Thymus (tissue), 11 donors: ENCODE data around the gene RNF213. TPM values are rescaled to one million over a fixed set of nuclear protein-coding genes. Genes with fewer than 3 reads are reported as not detected.

Experiments
- DNase-seq, 9 donors: peaks; one replicate each; pipeline ENCODE4 v3.0.0-alpha.2; 2013; ENCODE audit warnings: low spot score in 9 of 9, low read depth in 6 of 9, missing footprints in 1 of 9
- H3K27ac ChIP-seq, 2 donors: one replicate each; pipeline ENCODE4 v1.5.1; 2013; ENCODE audit warnings: control low read depth in 1 of 2, low read depth in 1 of 2, low read length in 1 of 2, mild to moderate bottlenecking in 1 of 2, moderate library complexity in 1 of 2
- H3K27me3 ChIP-seq, 2 donors: one replicate each; pipeline ENCODE4 v1.5.1; 2013; ENCODE audit warnings: low read length in 1 of 2; ENCODE audit not compliant: control insufficient read depth in 2 of 2, insufficient read depth in 1 of 2
- H3K36me3 ChIP-seq, 2 donors: one replicate each; pipeline ENCODE4 v1.5.1; 2013; ENCODE audit warnings: low read length in 1 of 2, mild to moderate bottlenecking in 1 of 2, moderate library complexity in 1 of 2; ENCODE audit not compliant: control insufficient read depth in 2 of 2, insufficient read depth in 2 of 2
- H3K4me1 ChIP-seq, 2 donors: one replicate each; pipeline ENCODE4 v1.5.1; 2013; ENCODE audit warnings: low read length in 2 of 2; ENCODE audit not compliant: control insufficient read depth in 2 of 2, insufficient read depth in 2 of 2
- H3K4me3 ChIP-seq, 2 donors: one replicate each; pipeline ENCODE4 v1.5.1; 2013; ENCODE audit warnings: low read length in 2 of 2, control low read depth in 1 of 2, mild to moderate bottlenecking in 1 of 2
- H3K9me3 ChIP-seq, 2 donors: one replicate each; pipeline ENCODE4 v1.5.1; 2013; ENCODE audit warnings: low read length in 1 of 2, mild to moderate bottlenecking in 1 of 2; ENCODE audit not compliant: control insufficient read depth in 2 of 2, insufficient read depth in 1 of 2
- WGBS: extraction: QIAGEN DNeasy Blood & Tissue Kit; methylation state at CpG from one replicate; pipeline ENCODE4 v1.1.7; 2013; 5-methylcytosine and 5-hydroxymethylcytosine counted together
- polyA plus RNA-seq: library from polyadenylated mRNA; stranded (reverse); fragments of 200-250 nt; gene quantifications from one replicate; pipeline ENCODE4 v1.2.3, GENCODE V29; 2013
- total RNA-seq: library from RNA; stranded (reverse); fragments of 120-200 nt; gene quantifications from one replicate; pipeline ENCODE4 v1.2.4, GENCODE V29; 2013
- donor health status: healthy.

RNF213 gene
- total and polyA plus RNA-seq, 2 donors = 76.4 to 114 TPM

GRCh38 chr17:80431246-80432195 is 170.9 kb downstream of the RNF213 start:
- H3K9me3 ChIP-seq = no peaks in the 10 kb centered on the region
- DNase-seq = no peak
- no peak overlapping the region for H3K4me3 ChIP-seq
- no peaks in the 10 kb centered on the region for H3K36me3 ChIP-seq
- no peaks in the 10 kb centered on the region for H3K27me3 ChIP-seq
- 94% methylated on average over 29 of the region's 29 CpGs for WGBS
- peaks cover 2 to 3% of the 10 kb centered on the region in 2 donors for H3K4me1 ChIP-seq
- no peak overlapping the region for H3K27ac ChIP-seq

DNA sequence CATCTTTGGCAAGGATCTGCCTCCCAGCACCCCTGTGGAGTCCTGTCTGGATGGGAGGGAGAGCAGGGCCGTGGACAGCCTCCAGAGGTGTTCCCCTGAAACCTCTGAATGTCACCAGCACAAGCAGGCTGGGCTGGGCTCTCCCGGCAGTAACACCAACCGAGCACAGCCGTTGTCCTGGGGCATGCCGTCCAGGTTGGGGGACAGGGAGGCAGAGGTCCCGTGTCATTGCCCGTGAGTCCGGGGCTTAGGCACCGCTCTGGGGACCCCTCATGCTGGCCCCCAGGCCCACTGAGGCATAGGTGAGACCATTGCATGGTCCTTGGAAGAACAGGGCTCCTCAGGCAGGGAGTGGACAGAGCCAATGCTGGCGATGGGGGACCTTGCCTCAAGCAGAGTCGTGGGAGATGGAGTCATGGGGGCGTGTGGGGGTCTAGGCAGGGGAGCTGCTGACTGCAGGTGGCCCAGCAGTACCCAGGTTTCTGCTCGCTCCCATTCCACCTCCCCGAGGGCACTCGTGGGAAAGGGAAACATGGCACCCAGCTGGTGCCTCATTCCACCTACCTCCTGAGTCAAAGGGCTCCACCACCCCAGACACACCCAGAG is 171.8 kb downstream of the RNF213 start:
- no peaks in the 10 kb centered on the region for H3K9me3 ChIP-seq
- WGBS = 91% methylated on average over 15 of the region's 15 CpGs
- no peak for DNase-seq
- H3K27me3 ChIP-seq = no peaks in the 10 kb centered on the region
- H3K4me1 ChIP-seq = peaks cover 0 to 3% of the 10 kb centered on the region in 2 donors
- H3K4me3 ChIP-seq = no peak overlapping the region
- no peak overlapping the region for H3K27ac ChIP-seq
- H3K36me3 ChIP-seq = no peaks in the 10 kb centered on the region

- H3K9me3 ChIP-seq = no peaks in the 10 kb centered on the region
- WGBS = 99% methylated on average over 6 of the region's 6 CpGs
- no peaks in the 10 kb centered on the region for H3K27me3 ChIP-seq
- no peak overlapping the region for H3K4me3 ChIP-seq
- no peaks in the 10 kb centered on the region for H3K36me3 ChIP-seq
- DNase-seq = no peak
- no peak overlapping the region for H3K27ac ChIP-seq
- H3K4me1 ChIP-seq = peaks cover 0 to 3% of the 10 kb centered on the region in 2 donors
Measured at GRCh38 chr17:80432961-80433550, 172.4 kb downstream of the RNF213 start.

GRCh38 chr17:80433916-80434666 is 173.4 kb downstream of the RNF213 start:
- H3K9me3 ChIP-seq = no peaks in the 10 kb centered on the region
- 86% methylated on average over 12 of the region's 12 CpGs for WGBS
- H3K4me3 ChIP-seq = no peak overlapping the region
- peaks cover 0 to 3% of the 10 kb centered on the region in 2 donors for H3K4me1 ChIP-seq
- no peak overlapping the region for H3K27ac ChIP-seq
- H3K36me3 ChIP-seq = no peaks in the 10 kb centered on the region
- no peaks in the 10 kb centered on the region for H3K27me3 ChIP-seq
- DNase-seq = no peak

DNA sequence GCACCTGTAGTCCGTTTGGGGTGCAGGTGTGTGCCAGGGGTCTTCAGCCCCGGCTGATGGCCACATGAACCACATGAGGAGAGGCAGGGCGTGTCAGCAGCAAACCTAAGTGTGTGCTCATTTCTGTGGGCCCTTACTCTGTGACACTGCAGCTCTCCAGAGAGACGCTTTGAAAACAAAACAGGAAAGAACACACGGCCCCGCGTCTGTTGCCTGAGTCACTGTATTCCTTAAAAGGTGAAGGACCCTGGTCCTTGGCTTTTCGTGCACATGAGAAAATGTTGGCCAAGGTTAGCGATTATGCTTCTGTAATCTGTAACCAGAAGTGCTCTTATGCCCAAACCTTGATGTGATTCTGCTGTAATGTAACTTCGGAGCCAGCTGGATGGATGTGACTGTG is 176.9 kb downstream of the RNF213 start:
- Histone ChIP-seq H3K27me3 (peaks cover 0 to 15% of the 10 kb centered on the region in 2 donors), H3K4me3 (no peak overlapping the region), H3K27ac (no peak overlapping the region), H3K9me3 (no peaks in the 10 kb centered on the region), H3K36me3 (no peaks in the 10 kb centered on the region), H3K4me1 (no peaks in the 10 kb centered on the region)
- WGBS = 91% methylated on average over 10 of the region's 10 CpGs
- DNase-seq = no peak

DNA sequence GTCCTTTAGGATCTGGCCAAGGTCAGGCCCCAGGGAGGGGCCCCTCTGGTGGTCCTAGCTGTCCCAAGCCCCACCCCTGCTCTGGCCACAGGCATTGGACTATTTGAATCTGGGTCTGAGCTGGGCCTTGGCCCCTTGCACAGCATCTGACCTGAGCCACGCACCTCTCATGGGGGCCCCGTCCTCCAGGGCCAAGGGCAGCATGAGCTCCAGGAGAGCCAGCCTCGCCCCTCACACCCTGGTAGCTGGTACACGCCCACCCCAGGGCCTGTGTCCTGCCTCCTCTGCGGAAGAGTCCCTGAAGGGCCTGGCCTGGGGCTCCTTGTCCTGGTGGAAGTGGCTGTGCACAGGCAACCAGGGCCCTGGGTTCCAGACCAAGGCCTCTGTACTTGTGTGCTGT is 178.2 kb downstream of the RNF213 start:
- DNase-seq = no peak
- Histone ChIP-seq H3K36me3 (no peaks in the 10 kb centered on the region), H3K27me3 (peaks cover 0 to 25% of the 10 kb centered on the region in 2 donors), H3K9me3 (no peaks in the 10 kb centered on the region), H3K4me3 (no peak overlapping the region), H3K4me1 (no peaks in the 10 kb centered on the region), H3K27ac (no peak overlapping the region)
- WGBS = 96% methylated on average over 5 of the region's 5 CpGs

DNA sequence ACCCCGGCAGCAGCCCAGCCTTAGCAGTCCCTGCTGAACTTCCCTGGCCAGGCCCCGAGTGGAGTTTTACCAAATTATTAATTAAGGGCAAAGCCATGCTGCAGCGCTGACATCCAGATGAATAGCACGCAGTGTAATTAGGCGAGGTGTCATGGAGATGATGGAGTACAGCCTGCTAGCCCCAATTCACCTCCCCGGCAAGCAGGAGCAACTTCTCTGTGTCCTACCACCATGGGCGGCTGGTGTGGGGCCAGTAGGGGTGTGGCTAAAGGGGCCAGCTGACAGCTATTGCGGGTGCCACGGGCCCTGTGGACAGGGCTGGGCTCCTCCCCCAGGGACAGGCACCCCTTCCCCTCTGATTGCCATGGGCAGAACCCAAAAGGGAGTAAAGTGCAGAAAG is 178.8 kb downstream of the RNF213 start:
- no peak for DNase-seq
- H3K36me3 ChIP-seq = no peaks in the 10 kb centered on the region
- H3K27me3 ChIP-seq = peaks cover 0 to 32% of the 10 kb centered on the region in 2 donors
- H3K4me3 ChIP-seq = no peak overlapping the region
- no peaks in the 10 kb centered on the region for H3K4me1 ChIP-seq
- H3K9me3 ChIP-seq = no peaks in the 10 kb centered on the region
- H3K27ac ChIP-seq = no peak overlapping the region
- WGBS = 92% methylated on average over 9 of the region's 9 CpGs

DNA sequence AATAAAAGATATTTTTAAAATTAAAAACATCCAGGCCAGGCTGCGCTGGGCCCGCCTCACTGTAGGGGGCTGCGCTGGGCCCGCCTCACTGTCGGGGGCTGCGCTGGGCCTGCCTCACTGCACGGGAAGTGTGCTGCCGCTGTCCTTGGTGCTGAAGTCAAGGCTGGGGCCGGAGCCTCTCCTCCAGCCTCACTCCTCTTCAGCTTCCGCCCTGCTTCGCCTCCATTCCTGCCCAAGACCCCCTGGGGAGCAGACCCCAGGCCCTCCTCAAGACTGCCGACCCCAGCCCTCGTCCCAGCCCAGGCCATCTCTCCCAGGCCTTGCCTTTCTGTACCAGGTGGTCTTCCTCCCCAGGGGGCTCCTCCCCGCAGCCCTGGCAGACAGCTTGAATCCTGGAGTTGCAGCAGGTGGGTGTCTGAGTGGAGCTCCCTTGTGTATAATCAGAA is 180.5 kb downstream of the RNF213 start:
- Histone ChIP-seq H3K27me3 (peaks cover 0 to 48% of the 10 kb centered on the region in 2 donors), H3K36me3 (no peaks in the 10 kb centered on the region), H3K4me1 (no peaks in the 10 kb centered on the region), H3K4me3 (no peak overlapping the region), H3K27ac (no peak overlapping the region), H3K9me3 (no peaks in the 10 kb centered on the region)
- 50% methylated on average over 14 of the region's 14 CpGs for WGBS
- peak in 8 of 9 donors; percentile 46 to 86 (median 66) for DNase-seq
